Adrenal gland (tissue), 12 donors: ENCODE results near the gene KCNN3. TPM values are rescaled to one million over a fixed set of nuclear protein-coding genes. Genes with fewer than 3 reads are reported as not detected.
A peak's percentile ranks its signal among the peaks of the same experiment; 100 is the strongest.

Source experiments
- DNase-seq, 7 donors: peaks; one replicate each; pipeline ENCODE4 v3.0.0-alpha.2; 2019 to 2020
- H3K27ac ChIP-seq, 5 donors: fragments of 200-600 bp; sonication (generic) in 4 of 5; 1 replicate in 3 of 5; 2 replicates in 2 of 5; pipeline versions ENCODE4 v1.5.1 to v1.8.0; 2016 to 2020; ENCODE audit warnings: mild to moderate bottlenecking in 1 of 5
- H3K27me3 ChIP-seq: fragments of 200-600 bp; 2 replicates; pipeline ENCODE4 v1.8.0; 2021
- H3K36me3 ChIP-seq, 2 donors: fragments of 200-600 bp; replicated peaks in 1 of 2; 1 replicate in 1 of 2; 2 replicates in 1 of 2; pipeline versions ENCODE4 v1.5.1 to v1.8.0; 2018 to 2022
- H3K4me1 ChIP-seq, 2 donors: fragments of 200-600 bp; replicated peaks in 1 of 2; 1 replicate in 1 of 2; 2 replicates in 1 of 2; pipeline versions ENCODE4 v1.5.1 to v1.8.0; 2018 to 2021
- H3K4me3 ChIP-seq, 4 donors: fragments of 200-600 bp; sonication (generic) in 3 of 4; one replicate each; pipeline ENCODE4 v1.5.1; 2016 to 2018
- H3K9me3 ChIP-seq, 3 donors: fragments of 200-600 bp; sonication (generic) in 1 of 3; replicated peaks in 1 of 3; 1 replicate in 2 of 3; 2 replicates in 1 of 3; pipeline versions ENCODE4 v1.5.1 to v1.8.0; 2016 to 2021
- CTCF ChIP-seq, 6 experiments: fragments of 450-650 bp in 4 of 6; fragments of 200-600 bp in 2 of 6; sonication (generic) in 1 of 6; IDR thresholded peaks; 1 replicate in 5 of 6; 2 replicates in 1 of 6; pipeline versions ENCODE4 v1.5.1 to v1.8.0; 2016 to 2021; ENCODE audit warnings: antibody characterized with exemption in 6 of 6, mild to moderate bottlenecking in 2 of 6, moderate library complexity in 1 of 6
- POLR2A ChIP-seq, 2 donors: fragments of 450-650 bp; IDR thresholded peaks; one replicate each; pipeline ENCODE4 v1.6.1; 2017; ENCODE audit warnings: antibody characterized with exemption in 2 of 2, mild to moderate bottlenecking in 2 of 2, moderate library complexity in 1 of 2
- WGBS, 4 donors: extraction: QIAGEN DNeasy Blood & Tissue Kit in 2 of 4; methylation state at CpG; one replicate each; pipeline versions ENCODE4 v1.1.5 to v1.1.7; 2013 to 2017; 5-methylcytosine and 5-hydroxymethylcytosine counted together
- intact Hi-C, 2 donors: fragments of 100-400 bp; cut with DNase I; formaldehyde crosslinking; loops; one replicate each; pipeline versions ENCODE4 v1.14.1 to v1.15.0; 2022 to 2023
- polyA plus RNA-seq, 3 donors: library from polyadenylated mRNA; stranded (reverse); fragments of 200-250 nt in 2 of 3; fragments of 350-450 nt in 1 of 3; fragmentation: Illumina TruSeq in 1 of 3; extraction: RNeasy Lipid Tissue Mini Kit (QIAGEN cat#74804) in 1 of 3; gene quantifications; one replicate each; pipeline ENCODE4 v1.2.3, GENCODE V29; 2013 to 2014
- total RNA-seq, 9 donors: library from RNA; depleted of rRNA in 4 of 9; stranded (reverse); fragments of >200 nt in 4 of 9; fragments of 120-200 nt in 1 of 9; fragmentation: NEBNext Ultra II Directional in 1 of 9; extraction: Animal tissue kit (Norgen Biotek cat#: 25700) in 1 of 9; gene quantifications; one replicate each; pipeline versions ENCODE4 v1.1.0 to v1.2.4, GENCODE V29; 2013 to 2023
- donor health status: healthy with polysubstance abuse.
- donor health status: Bipolar disorder and iron deficiency.
- donor health status: DM: yes; HTN: yes; CAD: no.
- donor health status: DM: no; HTN: no; CAD: no.
- donor health status: DM: no; HTN: no; CAD: no.
- donor health status: DM: yes; HTN: yes; CAD: no.

The KCNN3 gene
- total and polyA plus RNA-seq, 12 donors: 0.17 to 2.3 (median 0.97) TPM

GRCh38 chr1:154842635-154843034 is 27.4 kb downstream of the KCNN3 start:
- intact Hi-C loops: no loop called here
- DNase-seq: no peak
- TF ChIP-seq CTCF (IDR thresholded peaks at IDR 0.05) (no peak), POLR2A (IDR thresholded peaks at IDR 0.05) (no peak)
- Histone ChIP-seq H3K9me3 (no peaks in the 10 kb centered on the region), H3K27me3 (no peaks in the 10 kb centered on the region), H3K4me3 (no peak overlapping the region), H3K27ac (no peak overlapping the region), H3K4me1 (peaks cover 0 to 14% of the 10 kb centered on the region in 2 donors), H3K36me3 (no peaks in the 10 kb centered on the region)
- 73 to 89% (median 83%) methylated on average over 6 to 7 of the region's 8 CpGs for WGBS, 4 donors

- Histone ChIP-seq H3K9me3 (no peaks in the 10 kb centered on the region), H3K27me3 (no peaks in the 10 kb centered on the region), H3K4me1 (peaks cover 0 to 14% of the 10 kb centered on the region in 2 donors), H3K36me3 (no peaks in the 10 kb centered on the region), H3K4me3 (no peak overlapping the region), H3K27ac (no peak overlapping the region)
- intact Hi-C loops: no loop called here
- no peak for TF ChIP-seq POLR2A (IDR thresholded peaks at IDR 0.05)
- no peak for TF ChIP-seq CTCF (IDR thresholded peaks at IDR 0.05)
- DNase-seq: no peak
- 74 to 97% (median 82%) methylated on average over 4 of the region's 4 CpGs for WGBS, 4 donors
These were observed 28.7 kb downstream of the KCNN3 start for GRCh38 chr1:154841384-154841783.

GRCh38 chr1:154840269-154841176 is 29.6 kb downstream of the KCNN3 start:
- TF ChIP-seq POLR2A (IDR thresholded peaks at IDR 0.05) (no peak), CTCF (IDR thresholded peaks at IDR 0.05) (no peak)
- DNase-seq: peak in 2 of 7 donors; percentile 13 to 27
- WGBS, 4 donors: 60 to 78% (median 67%) methylated on average over 17 to 19 of the region's 19 CpGs

GRCh38 chr1:154839691-154840090 is 30.4 kb downstream of the KCNN3 start:
- Histone ChIP-seq H3K27ac (peak overlapping the region in 1 of 5 donors; percentile 77), H3K9me3 (no peaks in the 10 kb centered on the region), H3K4me3 (no peak overlapping the region), H3K36me3 (no peaks in the 10 kb centered on the region), H3K27me3 (no peaks in the 10 kb centered on the region), H3K4me1 (peaks cover 0 to 14% of the 10 kb centered on the region in 2 donors)
- WGBS, 4 donors: 56 to 68% (median 60%) methylated on average over 3 of the region's 3 CpGs; no CpG with 5 or more reads in 1 of the 4 donors
- intact Hi-C loops: no loop called here
- DNase-seq: no peak
- TF ChIP-seq CTCF (IDR thresholded peaks at IDR 0.05) (no peak), POLR2A (IDR thresholded peaks at IDR 0.05) (no peak)

More at GRCh38 chr1:154840269-154841176, 29.6 kb downstream of the KCNN3 start:
- no peak overlapping the region for H3K4me3 ChIP-seq
- intact Hi-C loops: no loop called here
- peak overlapping the region in 2 of 5 donors; percentile 60 to 77 for H3K27ac ChIP-seq
- no peaks in the 10 kb centered on the region for H3K36me3 ChIP-seq
- peaks cover 0 to 14% of the 10 kb centered on the region in 2 donors for H3K4me1 ChIP-seq
- no peaks in the 10 kb centered on the region for H3K27me3 ChIP-seq
- no peaks in the 10 kb centered on the region for H3K9me3 ChIP-seq
